ENCODE data around the gene AIMP1. TPM values are rescaled to one million over a fixed set of nuclear protein-coding genes. Genes with fewer than 3 reads are reported as not detected.

Gene AIMP1
- total and polyA plus RNA-seq, 12 donors = 7.3 to 75.2 (median 37.0) TPM

DNA sequence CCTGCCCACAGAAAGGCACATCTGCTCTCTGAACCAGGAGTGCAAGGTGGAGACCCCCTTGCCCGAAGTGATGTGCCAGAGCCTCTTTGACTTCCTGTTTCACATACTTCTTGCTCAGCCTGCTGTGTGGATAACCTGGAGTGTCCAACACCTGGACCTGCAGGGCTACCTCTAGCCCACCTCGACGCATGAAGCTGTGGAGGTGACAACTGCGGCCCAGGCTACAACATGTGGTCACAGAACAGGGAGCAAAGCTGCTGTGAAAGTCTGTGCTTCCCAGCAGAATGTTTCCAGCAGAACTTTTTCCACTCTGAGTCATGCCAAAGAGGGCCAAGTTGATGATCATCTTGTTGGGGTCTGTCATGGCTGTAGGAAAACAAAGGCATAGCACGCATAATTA is 50.7 kb downstream of the AIMP1 start:
- WGBS, 4 donors = 85 to 95% (median 90%) methylated on average over 5 of the region's 5 CpGs
- H3K27ac ChIP-seq = no peak overlapping the region
- intact Hi-C loops (cut with DNase I) = no loop called here

DNA sequence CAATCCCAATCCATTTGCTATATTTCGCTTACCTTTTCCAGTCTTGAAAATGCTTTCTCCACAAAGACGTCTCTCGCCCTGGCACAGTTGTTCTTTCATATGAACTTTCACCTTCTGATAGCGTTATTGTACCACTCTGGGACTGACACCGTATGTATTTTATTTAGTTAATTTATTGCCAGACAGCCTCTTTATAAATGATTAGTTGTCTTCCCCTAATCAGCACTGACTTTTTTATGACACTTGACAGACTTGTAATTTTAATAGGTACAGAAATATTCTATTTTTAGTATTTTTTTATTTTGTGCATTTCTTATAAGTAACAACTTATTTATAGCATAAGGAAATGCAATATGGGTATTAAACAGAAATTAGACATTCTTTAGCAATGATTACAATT is 52.3 kb downstream of the AIMP1 start, which contains the start of gene GIMD1:
Gene GIMD1, minus strand, starts transcription at position 101 of the 400 bp plus-strand sequence. CDS start 1,343 bp downstream, outside the sequence.
- TF ChIP-seq POLR2A (IDR thresholded peaks at IDR 0.05) = no peak
- TF ChIP-seq, protein P1, sequence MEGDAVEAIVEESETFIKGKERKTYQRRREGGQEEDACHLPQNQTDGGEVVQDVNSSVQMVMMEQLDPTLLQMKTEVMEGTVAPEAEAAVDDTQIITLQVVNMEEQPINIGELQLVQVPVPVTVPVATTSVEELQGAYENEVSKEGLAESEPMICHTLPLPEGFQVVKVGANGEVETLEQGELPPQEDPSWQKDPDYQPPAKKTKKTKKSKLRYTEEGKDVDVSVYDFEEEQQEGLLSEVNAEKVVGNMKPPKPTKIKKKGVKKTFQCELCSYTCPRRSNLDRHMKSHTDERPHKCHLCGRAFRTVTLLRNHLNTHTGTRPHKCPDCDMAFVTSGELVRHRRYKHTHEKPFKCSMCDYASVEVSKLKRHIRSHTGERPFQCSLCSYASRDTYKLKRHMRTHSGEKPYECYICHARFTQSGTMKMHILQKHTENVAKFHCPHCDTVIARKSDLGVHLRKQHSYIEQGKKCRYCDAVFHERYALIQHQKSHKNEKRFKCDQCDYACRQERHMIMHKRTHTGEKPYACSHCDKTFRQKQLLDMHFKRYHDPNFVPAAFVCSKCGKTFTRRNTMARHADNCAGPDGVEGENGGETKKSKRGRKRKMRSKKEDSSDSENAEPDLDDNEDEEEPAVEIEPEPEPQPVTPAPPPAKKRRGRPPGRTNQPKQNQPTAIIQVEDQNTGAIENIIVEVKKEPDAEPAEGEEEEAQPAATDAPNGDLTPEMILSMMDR (IDR thresholded peaks at IDR 0.05) = no peak
- no peak within 1 kb of the TSS for H3K27ac ChIP-seq
- peaks cover 9% of the 10 kb centered on the region for H3K27me3 ChIP-seq
- H3K4me3 ChIP-seq = no peak within 1 kb of the TSS
- peaks cover 0 to 3% (median 0%) of the 10 kb centered on the region in 3 donors for H3K9me3 ChIP-seq (replicated peaks in 1 of 3)
- 67 to 78% (median 72%) methylated on average over 5 of the region's 5 CpGs for WGBS, 4 donors
- peaks cover 0 to 5% of the 10 kb centered on the region in 2 donors for H3K4me1 ChIP-seq (replicated peaks in 1 of 2)
- H3K36me3 ChIP-seq (replicated peaks in 1 of 2) = no peaks in the 10 kb centered on the region
- intact Hi-C loops (cut with DNase I) = no loop called here
- DNase-seq = no peak

More for the DNA sequence above, 50.7 kb downstream of the AIMP1 start:
- Histone ChIP-seq H3K4me3 (no peak overlapping the region), H3K27me3 (peaks cover 9% of the 10 kb centered on the region), H3K36me3 (replicated peaks in 1 of 2) (no peaks in the 10 kb centered on the region), H3K9me3 (replicated peaks in 1 of 3) (peaks cover 0 to 3% (median 0%) of the 10 kb centered on the region in 3 donors), H3K4me1 (replicated peaks in 1 of 2) (peaks cover 0 to 5% of the 10 kb centered on the region in 2 donors)
- no peak for DNase-seq
- TF ChIP-seq, protein P1 (IDR thresholded peaks at IDR 0.05) = no peak
- TF ChIP-seq POLR2A (IDR thresholded peaks at IDR 0.05) = no peak

DNA sequence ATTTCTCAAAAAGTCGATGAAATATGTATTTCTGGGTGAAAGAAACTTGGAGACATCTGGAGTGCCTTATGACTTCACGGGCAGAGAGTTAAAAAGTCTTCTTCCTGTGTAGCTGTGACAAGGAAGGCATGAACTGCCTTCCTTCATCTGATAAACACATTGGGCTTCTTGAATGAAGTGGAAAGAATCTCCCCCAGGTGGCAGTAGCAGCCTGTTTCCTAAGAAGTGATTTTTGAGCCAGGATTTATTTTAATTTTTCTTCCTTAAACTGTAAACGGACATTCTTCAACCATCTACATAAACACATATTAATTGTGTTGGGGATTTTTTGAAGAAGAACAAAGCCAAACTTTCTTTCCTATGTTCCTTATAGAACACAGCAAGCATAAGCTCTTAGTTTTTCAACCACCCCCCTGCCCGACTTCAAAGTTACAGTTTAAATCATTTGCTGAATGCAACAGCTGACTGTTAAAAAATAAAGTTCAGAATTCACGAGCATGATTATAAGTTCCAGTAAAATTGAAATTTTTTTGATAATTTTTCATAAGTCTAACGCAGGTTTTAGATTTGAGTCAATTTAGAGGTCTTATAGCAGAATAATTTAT is 53.2 kb downstream of the AIMP1 start:
- Histone ChIP-seq H3K27me3 (peaks cover 9% of the 10 kb centered on the region), H3K4me1 (replicated peaks in 1 of 2) (peaks cover 0 to 5% of the 10 kb centered on the region in 2 donors), H3K4me3 (no peak overlapping the region), H3K27ac (no peak overlapping the region), H3K36me3 (replicated peaks in 1 of 2) (no peaks in the 10 kb centered on the region), H3K9me3 (replicated peaks in 1 of 3) (peaks cover 0 to 3% (median 0%) of the 10 kb centered on the region in 3 donors)
- TF ChIP-seq, protein P1 (IDR thresholded peaks at IDR 0.05) = peak; percentile 31 to 60 (median 52)
- no peak for TF ChIP-seq POLR2A (IDR thresholded peaks at IDR 0.05)
- peak; percentile 15 to 54 (median 34) for DNase-seq
- 20 to 26% (median 21%) methylated on average over 6 of the region's 6 CpGs for whole genome bisulfite sequencing, 4 donors
- intact Hi-C loops (cut with DNase I) = loop anchor here in 1 of 2 donors (10.0 kb wide), 1 partner anchor 135 kb away; no protein-coding TSS in a partner anchor

DNA sequence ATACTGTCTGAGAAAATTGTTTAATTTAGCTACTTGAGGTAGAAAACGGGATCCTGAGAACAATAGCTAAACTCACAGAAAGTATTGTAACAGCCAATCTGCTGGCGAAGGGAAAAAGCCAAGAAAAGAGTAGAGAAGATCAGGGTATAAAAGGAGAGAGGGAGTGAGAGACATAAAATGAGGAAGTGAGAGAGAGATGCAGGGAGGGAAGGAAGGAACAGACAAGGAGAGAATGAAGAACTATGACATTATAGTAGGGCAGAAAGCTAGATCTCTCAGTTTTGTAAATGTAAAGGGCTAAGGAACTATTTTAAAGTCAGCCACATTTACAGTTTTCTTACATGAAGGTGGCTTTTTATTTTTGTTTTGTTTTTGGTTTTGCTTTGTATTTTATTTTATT is 53.9 kb downstream of the AIMP1 start:
- no peak for TF ChIP-seq POLR2A (IDR thresholded peaks at IDR 0.05)
- TF ChIP-seq, protein P1 (IDR thresholded peaks at IDR 0.05) = no peak

More for the DNA sequence above, 53.9 kb downstream of the AIMP1 start:
- Histone ChIP-seq H3K4me1 (replicated peaks in 1 of 2) (peaks cover 0 to 2% of the 10 kb centered on the region in 2 donors), H3K27me3 (peaks cover 9% of the 10 kb centered on the region), H3K36me3 (replicated peaks in 1 of 2) (no peaks in the 10 kb centered on the region), H3K9me3 (replicated peaks in 1 of 3) (peaks cover 0 to 3% (median 0%) of the 10 kb centered on the region in 3 donors), H3K4me3 (no peak overlapping the region), H3K27ac (no peak overlapping the region)
- intact Hi-C loops (cut with DNase I) = loop anchor here in 1 of 2 donors (10.0 kb wide), 1 partner anchor 135 kb away; no protein-coding TSS in a partner anchor
- DNase-seq = no peak
- 38 to 62% (median 53%) methylated on average over 2 of the region's 2 CpGs for WGBS, 4 donors

Data from adrenal gland (tissue), 12 donors.